HG03135 (cell line): ENCODE results near the gene HRH3.

Source experiments
- ATAC-seq: cut with Tn5 transposase; IDR thresholded peaks from one replicate; pipeline ENCODE4 v1.9.1; 2021; ENCODE audit warnings: mild to moderate bottlenecking, moderate library complexity; ENCODE audit not compliant: unreplicated experiment

Gene HRH3

GRCh38 chr20:62230696-62231095 lies 10.6 kb upstream of the HRH3 start:
- no peak for ATAC-seq

GRCh38 chr20:62230276-62230675 lies 10.2 kb upstream of the HRH3 start:
- no peak for ATAC-seq

GRCh38 chr20:62229667-62230066 lies 9.6 kb upstream of the HRH3 start:
- ATAC-seq, result no peak

- ATAC-seq, result no peak
Observed at GRCh38 chr20:62228982-62229545, 9.0 kb upstream of the HRH3 start.

- ATAC-seq, result no peak
Observed at GRCh38 chr20:62227977-62228958, 8.2 kb upstream of the HRH3 start.

- ATAC-seq, result no peak
Observed at GRCh38 chr20:62227591-62227976, 7.5 kb upstream of the HRH3 start.

GRCh38 chr20:62226707-62227590 lies 6.9 kb upstream of the HRH3 start:
- ATAC-seq, result no peak

- ATAC-seq, result no peak
Observed at GRCh38 chr20:62225820-62226635, 6.0 kb upstream of the HRH3 start.

GRCh38 chr20:62225026-62225425 lies 4.9 kb upstream of the HRH3 start:
- no peak for ATAC-seq

GRCh38 chr20:62224113-62224855 lies 4.2 kb upstream of the HRH3 start:
- ATAC-seq, result no peak

- ATAC-seq, result no peak
Observed at GRCh38 chr20:62223571-62223970, 3.5 kb upstream of the HRH3 start.

- no peak for ATAC-seq
Observed at GRCh38 chr20:62222972-62223371, 2.9 kb upstream of the HRH3 start.

- ATAC-seq, result no peak
Observed at GRCh38 chr20:62222266-62222850, 2.3 kb upstream of the HRH3 start.

- no peak for ATAC-seq
Observed at GRCh38 chr20:62220666-62221568, 839 bp upstream of the HRH3 start.

- ATAC-seq, result no peak
Observed at GRCh38 chr20:62219101-62219991, 732 bp downstream of the HRH3 start.

GRCh38 chr20:62217913-62218773 lies 1.9 kb downstream of the HRH3 start:
- no peak for ATAC-seq
